Neural cell (in vitro differentiated cells): ENCODE data around the gene FANCG. TPM values are rescaled to one million over a fixed set of nuclear protein-coding genes. Genes with fewer than 3 reads are reported as not detected.

Source experiments
- H2AFZ ChIP-seq: fragments of 200-600, 300-800 bp; sonication (generic), shearing (Covaris generic); 2 replicates; pipeline ENCODE4 v1.6.0; 2014; ENCODE audit warnings: low read depth, mild to moderate bottlenecking, antibody characterized with exemption, low read length, moderate library complexity
- H3F3A ChIP-seq: fragments of 200-600 bp; shearing (Covaris generic); 2 replicates; pipeline ENCODE4 v1.6.1; 2016; ENCODE audit warnings: mild to moderate bottlenecking, moderate library complexity, mixed read lengths, antibody characterized with exemption, low read length; ENCODE audit not compliant: insufficient read depth, poor library complexity, severe bottlenecking
- H3K27ac ChIP-seq: fragments of 200-600, 300-800 bp; sonication (generic), shearing (Covaris generic); 2 replicates; pipeline ENCODE4 v1.5.1; 2014; ENCODE audit warnings: mild to moderate bottlenecking, low read length, moderate library complexity
- H3K27me3 ChIP-seq: fragments of 300-800, 200-600 bp; sonication (generic), shearing (Covaris generic); 2 replicates; pipeline ENCODE4 v1.6.0; 2014; ENCODE audit warnings: mild to moderate bottlenecking, low read depth, low read length, moderate library complexity; ENCODE audit not compliant: insufficient read depth
- H3K36me3 ChIP-seq: fragments of 300-800, 200-600 bp; sonication (generic), shearing (Covaris generic); 2 replicates; pipeline ENCODE4 v1.5.1; 2014; ENCODE audit warnings: mild to moderate bottlenecking, antibody characterized with exemption, low read length, moderate library complexity; ENCODE audit not compliant: insufficient read depth
- H3K4me2 ChIP-seq: fragments of 300-800, 200-600 bp; sonication (generic), shearing (Covaris generic); 2 replicates; pipeline ENCODE4 v1.6.0; 2014; ENCODE audit warnings: mild to moderate bottlenecking, low read length
- H3K4me3 ChIP-seq: fragments of 300-800, 200-600 bp; sonication (generic), shearing (Covaris generic); 2 replicates; pipeline ENCODE4 v1.5.1; 2014; ENCODE audit warnings: mild to moderate bottlenecking, low read length, moderate library complexity
- H3K79me2 ChIP-seq: fragments of 200-600 bp; shearing (Covaris generic); replicated peaks from 2 replicates; pipeline ENCODE4 v1.6.0; 2014; ENCODE audit warnings: mild to moderate bottlenecking, low read length, moderate library complexity; ENCODE audit not compliant: insufficient read depth
- H3K9ac ChIP-seq: fragments of 300-800, 200-600 bp; sonication (generic), shearing (Covaris generic); 2 replicates; pipeline ENCODE4 v1.6.1; 2016; ENCODE audit warnings: mild to moderate bottlenecking, low read length, mixed read lengths
- H3K9me2 ChIP-seq: fragments of 200-600 bp; shearing (Covaris generic); 2 replicates; pipeline ENCODE4 v1.6.1; 2016; ENCODE audit warnings: mild to moderate bottlenecking, low read length, mixed read lengths; ENCODE audit not compliant: insufficient read depth
- H3K9me3 ChIP-seq: fragments of 200-600, 300-800 bp; sonication (generic), shearing (Covaris generic); 2 replicates; pipeline ENCODE4 v1.6.1; 2016; ENCODE audit warnings: mild to moderate bottlenecking, mixed run types, low read length, moderate library complexity, mixed read lengths
- H4K20me1 ChIP-seq: fragments of 200-600 bp; shearing (Covaris generic); 2 replicates; pipeline ENCODE4 v1.6.1; 2016; ENCODE audit warnings: mild to moderate bottlenecking, mixed run types; ENCODE audit not compliant: insufficient read depth
- EP300 ChIP-seq: fragments of 450-650 bp; conservative IDR thresholded peaks from 2 replicates; pipeline ENCODE4 v1.6.1; 2014; ENCODE audit warnings: antibody characterized with exemption, mild to moderate bottlenecking, moderate library complexity; ENCODE audit not compliant: poor library complexity, severe bottlenecking
- EZH2 ChIP-seq: fragments of 200-600, 300-800 bp; shearing (Covaris generic), sonication (generic); IDR thresholded peaks from 2 replicates; pipeline ENCODE4 v1.6.1; 2014; ENCODE audit warnings: antibody characterized with exemption, low read length, borderline replicate concordance, mild to moderate bottlenecking; ENCODE audit not compliant: insufficient read depth, poor library complexity, severe bottlenecking
- MXI1 ChIP-seq: fragments of 450-650 bp; conservative IDR thresholded peaks from 2 replicates; pipeline ENCODE4 v1.6.1; 2014; ENCODE audit warnings: antibody characterized with exemption, mild to moderate bottlenecking; ENCODE audit not compliant: poor library complexity, severe bottlenecking
- POLR2AphosphoS5 ChIP-seq: IDR thresholded peaks from 2 replicates; pipeline ENCODE4 v1.6.1; 2012
- RAD21 ChIP-seq: fragments of 450-650 bp; conservative IDR thresholded peaks from 2 replicates; pipeline ENCODE4 v1.6.1; 2014; ENCODE audit warnings: antibody characterized with exemption, mild to moderate bottlenecking, moderate library complexity
- SMC3 ChIP-seq: fragments of 450-650 bp; conservative IDR thresholded peaks from 2 replicates; pipeline ENCODE4 v1.6.1; 2014; ENCODE audit warnings: antibody characterized with exemption, mild to moderate bottlenecking, moderate library complexity; ENCODE audit not compliant: poor library complexity
- TAF1 ChIP-seq: IDR thresholded peaks from 2 replicates; pipeline ENCODE4 v1.6.1; 2012; ENCODE audit warnings: low read depth
- polyA plus RNA-seq: library from polyadenylated mRNA; depleted of rRNA; stranded (reverse); fragments of >200 nt; gene quantifications from 2 replicates; pipeline ENCODE4 v1.2.3, GENCODE V29; 2014
- TF ChIP-seq, protein P1 (sequence below): IDR thresholded peaks from 2 replicates; pipeline ENCODE4 v1.6.1; 2012; ENCODE audit warnings: borderline replicate concordance

FANCG gene
- polyA plus RNA-seq, 1 donor from 2014 or later = 56.0 TPM

DNA sequence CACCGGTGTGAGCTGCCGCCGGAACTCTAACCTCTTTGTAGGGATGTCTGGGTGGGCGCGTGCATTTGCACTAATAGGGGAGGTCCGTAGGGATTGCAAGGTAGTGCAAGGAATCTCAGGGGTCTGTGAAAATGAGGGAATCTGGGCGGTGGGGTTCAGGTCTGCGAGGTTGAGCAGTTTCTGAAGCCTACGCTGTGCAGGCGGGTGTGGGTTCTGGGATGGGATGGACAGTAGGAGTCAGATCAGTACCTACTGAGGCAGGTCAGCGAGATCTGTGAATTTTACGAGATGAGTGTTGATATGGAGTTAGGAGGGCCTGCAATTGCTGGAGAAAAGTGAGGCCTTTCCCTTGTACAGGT, 36.8 kb upstream of the FANCG start:
- Histone ChIP-seq H2AFZ (peak overlapping the region; percentile 61), H3K4me3 (peak overlapping the region; percentile 88), H3K27me3 (no peaks in the 10 kb centered on the region), H4K20me1 (no peaks in the 10 kb centered on the region), H3K9me3 (no peaks in the 10 kb centered on the region), H3F3A (peaks cover 6% of the 10 kb centered on the region), H3K27ac (peak overlapping the region; percentile 95), H3K36me3 (no peaks in the 10 kb centered on the region), H3K4me2 (peak overlapping the region; percentile 98), H3K79me2 (peaks cover 16% of the 10 kb centered on the region), H3K9me2 (no peaks in the 10 kb centered on the region), H3K9ac (peak overlapping the region; percentile 85)
- TF ChIP-seq TAF1 (no peak), EP300 (no peak), MXI1 (no peak), POLR2AphosphoS5 (no peak), RAD21 (no peak), SMC3 (no peak)
- TF ChIP-seq, protein P1, sequence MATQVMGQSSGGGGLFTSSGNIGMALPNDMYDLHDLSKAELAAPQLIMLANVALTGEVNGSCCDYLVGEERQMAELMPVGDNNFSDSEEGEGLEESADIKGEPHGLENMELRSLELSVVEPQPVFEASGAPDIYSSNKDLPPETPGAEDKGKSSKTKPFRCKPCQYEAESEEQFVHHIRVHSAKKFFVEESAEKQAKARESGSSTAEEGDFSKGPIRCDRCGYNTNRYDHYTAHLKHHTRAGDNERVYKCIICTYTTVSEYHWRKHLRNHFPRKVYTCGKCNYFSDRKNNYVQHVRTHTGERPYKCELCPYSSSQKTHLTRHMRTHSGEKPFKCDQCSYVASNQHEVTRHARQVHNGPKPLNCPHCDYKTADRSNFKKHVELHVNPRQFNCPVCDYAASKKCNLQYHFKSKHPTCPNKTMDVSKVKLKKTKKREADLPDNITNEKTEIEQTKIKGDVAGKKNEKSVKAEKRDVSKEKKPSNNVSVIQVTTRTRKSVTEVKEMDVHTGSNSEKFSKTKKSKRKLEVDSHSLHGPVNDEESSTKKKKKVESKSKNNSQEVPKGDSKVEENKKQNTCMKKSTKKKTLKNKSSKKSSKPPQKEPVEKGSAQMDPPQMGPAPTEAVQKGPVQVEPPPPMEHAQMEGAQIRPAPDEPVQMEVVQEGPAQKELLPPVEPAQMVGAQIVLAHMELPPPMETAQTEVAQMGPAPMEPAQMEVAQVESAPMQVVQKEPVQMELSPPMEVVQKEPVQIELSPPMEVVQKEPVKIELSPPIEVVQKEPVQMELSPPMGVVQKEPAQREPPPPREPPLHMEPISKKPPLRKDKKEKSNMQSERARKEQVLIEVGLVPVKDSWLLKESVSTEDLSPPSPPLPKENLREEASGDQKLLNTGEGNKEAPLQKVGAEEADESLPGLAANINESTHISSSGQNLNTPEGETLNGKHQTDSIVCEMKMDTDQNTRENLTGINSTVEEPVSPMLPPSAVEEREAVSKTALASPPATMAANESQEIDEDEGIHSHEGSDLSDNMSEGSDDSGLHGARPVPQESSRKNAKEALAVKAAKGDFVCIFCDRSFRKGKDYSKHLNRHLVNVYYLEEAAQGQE = no peak

DNA sequence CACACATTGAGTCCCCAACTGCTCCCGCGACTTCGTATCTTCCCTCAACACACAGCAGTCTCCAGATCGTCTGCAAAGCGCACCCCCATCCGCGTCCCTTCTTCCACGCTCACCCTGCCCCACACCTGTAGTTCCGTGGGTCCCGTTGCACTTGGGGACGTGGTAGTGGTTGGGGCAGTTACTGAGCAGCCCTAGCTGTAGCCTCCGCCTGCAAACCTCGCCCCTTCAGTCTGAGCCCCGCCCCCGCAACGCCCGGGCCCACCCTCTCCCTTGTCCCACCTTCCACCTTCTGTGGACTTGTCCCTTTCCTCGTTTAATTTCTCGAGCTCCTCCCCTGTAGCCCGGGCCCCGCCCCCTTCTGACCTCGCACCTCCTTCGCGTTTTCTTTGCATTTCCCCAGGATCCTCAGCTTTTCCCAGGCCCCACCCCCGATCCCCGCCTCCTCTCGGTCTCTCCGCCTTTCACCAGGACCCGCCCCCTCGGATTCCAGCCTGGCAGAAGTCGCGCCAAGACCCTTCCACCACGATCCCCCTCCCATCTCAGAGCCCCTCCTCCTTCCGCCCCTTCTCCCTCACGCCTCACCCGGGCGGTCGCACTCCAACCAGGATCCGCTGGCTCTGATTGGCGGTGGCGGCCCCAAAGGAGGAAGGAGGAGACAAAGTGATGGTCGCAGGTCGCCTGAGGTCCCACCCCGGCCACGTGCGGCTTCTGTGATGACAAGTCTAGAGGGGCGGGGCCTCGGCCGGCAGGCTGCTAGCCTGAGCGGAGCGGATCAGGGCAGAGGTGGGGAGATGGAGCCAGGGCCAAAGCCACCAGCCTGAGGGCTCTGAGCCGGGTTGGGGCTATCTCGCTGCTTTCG, 36.2 kb upstream of the FANCG start, which contains the start of gene ATOSB:
ATOSB (minus strand) TSS at position 183 of the 859 bp plus-strand sequence. CDS start 7,588 bp downstream, outside the sequence.
- peak within 1 kb of the TSS; percentile 88 for H3K4me3 ChIP-seq
- H3F3A ChIP-seq = peaks cover 6% of the 10 kb centered on the region
- no peaks in the 10 kb centered on the region for H3K9me3 ChIP-seq
- H3K27ac ChIP-seq = peak within 1 kb of the TSS; percentile 95
- peak within 1 kb of the TSS; percentile 98 for H3K4me2 ChIP-seq
- peaks cover 20% of the 10 kb centered on the region for H3K79me2 ChIP-seq
- H3K9me2 ChIP-seq = no peaks in the 10 kb centered on the region
- peak; percentile 55 for TF ChIP-seq TAF1
- no peak for TF ChIP-seq RAD21
- TF ChIP-seq POLR2AphosphoS5 = peak; percentile 75
- TF ChIP-seq SMC3 = no peak
- no peak for TF ChIP-seq EZH2
- TF ChIP-seq, protein P1 = peak; percentile 51
- no peak for TF ChIP-seq EP300
- TF ChIP-seq MXI1 = peak; percentile 79
- H3K36me3 ChIP-seq = no peaks in the 10 kb centered on the region
- H4K20me1 ChIP-seq = no peaks in the 10 kb centered on the region
- peak within 1 kb of the TSS; percentile 85 for H3K9ac ChIP-seq
- no peaks in the 10 kb centered on the region for H3K27me3 ChIP-seq
- peak within 1 kb of the TSS; percentile 61 for H2AFZ ChIP-seq
